Prostate gland (tissue), 2 donors: ENCODE data around the gene CCDC81. TPM values are rescaled to one million over a fixed set of nuclear protein-coding genes. Genes with fewer than 3 reads are reported as not detected.
A peak's percentile ranks its signal among the peaks of the same experiment; 100 is the strongest.

ENCODE experiments used
- DNase-seq: peaks from one replicate; pipeline ENCODE4 v3.0.0-alpha.2; 2019; ENCODE audit warnings: low spot score
- H3K27ac ChIP-seq, 2 donors: fragments of 200-600 bp; sonication (generic); 2 replicates each; pipeline ENCODE4 v1.5.1; 2017 to 2019
- H3K27me3 ChIP-seq: fragments of 200-600 bp; sonication (generic); replicated peaks from 2 replicates; pipeline ENCODE4 v1.5.1; 2019; ENCODE audit not compliant: insufficient read depth
- H3K36me3 ChIP-seq, 2 donors: fragments of 200-600 bp; sonication (generic); 1 replicate in 1 of 2; 2 replicates in 1 of 2; pipeline versions ENCODE4 v1.5.1 to v1.8.1; 2017 to 2019
- H3K4me1 ChIP-seq: fragments of 200-600 bp; sonication (generic); replicated peaks from 2 replicates; pipeline ENCODE4 v1.5.1; 2019
- H3K4me3 ChIP-seq, 2 donors: fragments of 200-600 bp; sonication (generic); 2 replicates each; pipeline ENCODE4 v1.5.1; 2017 to 2019
- H3K9me3 ChIP-seq: fragments of 200-600 bp; sonication (generic); 2 replicates; pipeline ENCODE4 v1.5.1; 2017
- POLR2A ChIP-seq: fragments of 450-650 bp; IDR thresholded peaks from one replicate; pipeline ENCODE4 v1.6.1; 2016; ENCODE audit warnings: antibody characterized with exemption, mild to moderate bottlenecking
- POLR2AphosphoS5 ChIP-seq: sonication (generic); formaldehyde crosslinking; IDR thresholded peaks from one replicate; pipeline ENCODE4 v1.6.1; 2017; ENCODE audit warnings: antibody characterized with exemption
- WGBS: methylation state at CpG from one replicate; pipeline ENCODE4 v1.1.5; 2018; 5-methylcytosine and 5-hydroxymethylcytosine counted together
- intact Hi-C: fragments of 100-400 bp; cut with DNase I; formaldehyde crosslinking; loops from one replicate; pipeline ENCODE4 v1.14.2; 2022
- total RNA-seq, 2 donors: library from RNA; depleted of rRNA; stranded (reverse); fragments of >200 nt; gene quantifications; one replicate each; pipeline ENCODE4 v1.1.0, GENCODE V29; 2016
- TF ChIP-seq, protein P1 (sequence below), 4 experiments: fragments of 200-600 bp in 2 of 4; fragments of 450-650 bp in 2 of 4; sonication (generic) in 2 of 4; IDR thresholded peaks; 1 replicate in 3 of 4; 2 replicates in 1 of 4; pipeline ENCODE4 v1.5.1; 2016 to 2019; ENCODE audit warnings: antibody characterized with exemption in 4 of 4, mild to moderate bottlenecking in 2 of 4, moderate library complexity in 2 of 4

CCDC81 gene
- total RNA-seq, 2 donors from 2014 or later = 0.17 to 1.2 TPM

DNA sequence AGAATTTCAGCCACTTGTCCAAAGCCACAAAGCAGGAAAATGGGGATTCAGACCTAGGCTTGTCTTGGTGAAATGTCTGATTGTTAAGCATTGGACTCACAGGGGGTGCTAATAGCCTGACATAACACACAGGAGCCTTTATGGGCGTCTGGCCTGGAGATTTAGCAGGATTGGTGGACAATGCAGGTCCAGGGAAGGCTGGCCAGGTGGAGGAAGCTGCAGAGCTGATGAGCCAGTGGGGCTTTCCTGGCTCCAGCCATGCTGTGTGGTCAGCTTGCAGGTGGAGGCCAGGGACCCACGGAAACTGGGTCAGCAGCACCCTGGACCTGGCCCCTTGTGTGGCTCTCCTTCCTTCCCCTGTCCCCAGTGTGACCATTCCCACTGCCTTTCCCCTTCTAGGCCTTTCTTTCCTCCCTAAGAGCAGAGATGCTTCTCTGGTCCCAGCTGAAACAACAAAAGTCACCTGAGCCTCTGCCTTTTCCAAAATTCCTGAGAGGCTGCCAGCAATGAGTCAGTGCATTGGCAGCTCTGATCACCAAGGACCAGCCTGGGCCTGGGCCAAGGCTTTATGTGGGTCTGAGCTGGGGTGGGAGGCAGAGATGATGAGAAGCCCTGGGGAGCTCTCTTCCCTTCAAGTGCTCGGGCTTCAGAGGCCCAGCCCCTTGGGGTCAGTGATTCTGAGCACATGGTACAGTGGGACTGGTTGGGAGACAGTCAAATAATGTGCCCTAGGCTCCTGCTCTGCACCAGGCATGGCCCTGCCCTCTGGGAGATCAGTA lies 85.2 kb downstream of the CCDC81 start:
- intact Hi-C loops = loop anchor here (5.0 kb wide), 2 partner anchors 147 to 342 kb away; partner anchors contain the start of gene PRSS23
- no peaks in the 10 kb centered on the region for H3K27me3 ChIP-seq
- no peaks in the 10 kb centered on the region for H3K9me3 ChIP-seq
- peak; percentile 56 for DNase-seq
- WGBS = 69% methylated on average over 3 of the region's 3 CpGs
- peak; percentile 86 for TF ChIP-seq POLR2AphosphoS5
- no peak for TF ChIP-seq POLR2A
- H3K4me1 ChIP-seq = no peaks in the 10 kb centered on the region
- H3K27ac ChIP-seq = peak overlapping the region; percentile 50 to 53
- H3K4me3 ChIP-seq = no peak overlapping the region
- no peaks in the 10 kb centered on the region for H3K36me3 ChIP-seq

- no peaks in the 10 kb centered on the region for H3K9me3 ChIP-seq
- H3K4me3 ChIP-seq = no peak overlapping the region
- TF ChIP-seq POLR2A (no peak), POLR2AphosphoS5 (no peak)
- TF ChIP-seq, protein P1, sequence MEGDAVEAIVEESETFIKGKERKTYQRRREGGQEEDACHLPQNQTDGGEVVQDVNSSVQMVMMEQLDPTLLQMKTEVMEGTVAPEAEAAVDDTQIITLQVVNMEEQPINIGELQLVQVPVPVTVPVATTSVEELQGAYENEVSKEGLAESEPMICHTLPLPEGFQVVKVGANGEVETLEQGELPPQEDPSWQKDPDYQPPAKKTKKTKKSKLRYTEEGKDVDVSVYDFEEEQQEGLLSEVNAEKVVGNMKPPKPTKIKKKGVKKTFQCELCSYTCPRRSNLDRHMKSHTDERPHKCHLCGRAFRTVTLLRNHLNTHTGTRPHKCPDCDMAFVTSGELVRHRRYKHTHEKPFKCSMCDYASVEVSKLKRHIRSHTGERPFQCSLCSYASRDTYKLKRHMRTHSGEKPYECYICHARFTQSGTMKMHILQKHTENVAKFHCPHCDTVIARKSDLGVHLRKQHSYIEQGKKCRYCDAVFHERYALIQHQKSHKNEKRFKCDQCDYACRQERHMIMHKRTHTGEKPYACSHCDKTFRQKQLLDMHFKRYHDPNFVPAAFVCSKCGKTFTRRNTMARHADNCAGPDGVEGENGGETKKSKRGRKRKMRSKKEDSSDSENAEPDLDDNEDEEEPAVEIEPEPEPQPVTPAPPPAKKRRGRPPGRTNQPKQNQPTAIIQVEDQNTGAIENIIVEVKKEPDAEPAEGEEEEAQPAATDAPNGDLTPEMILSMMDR (IDR thresholded peaks at IDR 0.05) = no peak
- no peak for DNase-seq
- intact Hi-C loops = no loop called here
- no peaks in the 10 kb centered on the region for H3K27me3 ChIP-seq
- WGBS = 67% methylated on average over 9 of the region's 9 CpGs
- peak overlapping the region; percentile 50 to 53 for H3K27ac ChIP-seq
- H3K36me3 ChIP-seq = no peaks in the 10 kb centered on the region
- no peaks in the 10 kb centered on the region for H3K4me1 ChIP-seq
Measured at GRCh38 chr11:86460461-86461385, 86.0 kb downstream of the CCDC81 start.

- H3K4me1 ChIP-seq = no peaks in the 10 kb centered on the region
- no peak overlapping the region for H3K27ac ChIP-seq
- TF ChIP-seq POLR2A (no peak), POLR2AphosphoS5 (no peak)
- TF ChIP-seq, protein P1 (IDR thresholded peaks at IDR 0.05) = no peak
- 95% methylated on average over 1 of the region's 1 CpG for WGBS
- H3K9me3 ChIP-seq = no peaks in the 10 kb centered on the region
- intact Hi-C loops = no loop called here
- H3K4me3 ChIP-seq = no peak overlapping the region
- no peak for DNase-seq
- H3K27me3 ChIP-seq = no peaks in the 10 kb centered on the region
- no peaks in the 10 kb centered on the region for H3K36me3 ChIP-seq
Measured at GRCh38 chr11:86461892-86462291, 87.2 kb downstream of the CCDC81 start.

DNA sequence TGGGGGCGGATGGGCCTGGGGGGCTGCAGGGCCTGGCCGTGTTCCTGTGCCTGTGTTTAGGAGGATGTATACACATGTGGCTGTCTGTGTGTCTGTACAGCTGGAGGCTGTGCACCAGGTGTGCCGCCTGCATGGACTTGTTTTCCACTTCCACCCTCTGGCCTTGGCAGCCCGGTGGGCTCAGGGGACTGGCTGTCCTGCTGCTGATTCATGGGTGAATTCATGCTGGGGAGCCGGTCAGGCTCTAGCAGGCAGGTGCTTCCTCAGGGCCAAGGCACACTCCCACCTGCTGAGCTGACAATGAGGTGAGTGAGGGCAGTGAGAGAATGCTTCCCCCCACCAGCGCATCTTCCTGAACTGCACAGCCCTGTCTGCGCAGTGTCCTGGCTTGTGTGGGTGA lies 88.4 kb downstream of the CCDC81 start:
- intact Hi-C loops = no loop called here
- 70% methylated on average over 7 of the region's 7 CpGs for WGBS
- no peaks in the 10 kb centered on the region for H3K9me3 ChIP-seq
- TF ChIP-seq POLR2AphosphoS5 = no peak
- H3K27me3 ChIP-seq = no peaks in the 10 kb centered on the region
- H3K4me3 ChIP-seq = no peak overlapping the region
- no peak for DNase-seq
- no peak overlapping the region for H3K27ac ChIP-seq
- H3K4me1 ChIP-seq = no peaks in the 10 kb centered on the region
- H3K36me3 ChIP-seq = no peaks in the 10 kb centered on the region

- 80% methylated on average over 5 of the region's 5 CpGs for WGBS
- intact Hi-C loops = no loop called here
- no peak for DNase-seq
- TF ChIP-seq, protein P1 (IDR thresholded peaks at IDR 0.05) = no peak
- no peak for TF ChIP-seq POLR2AphosphoS5
- no peak for TF ChIP-seq POLR2A
- no peak overlapping the region for H3K4me3 ChIP-seq
- H3K4me1 ChIP-seq = no peaks in the 10 kb centered on the region
- H3K36me3 ChIP-seq = no peaks in the 10 kb centered on the region
- H3K27me3 ChIP-seq = no peaks in the 10 kb centered on the region
- H3K9me3 ChIP-seq = no peaks in the 10 kb centered on the region
- no peak overlapping the region for H3K27ac ChIP-seq
Measured at GRCh38 chr11:86463955-86464354, 89.3 kb downstream of the CCDC81 start.
